Caki2 (cell line): ENCODE data around the gene ERBB4. TPM values are rescaled to one million over a fixed set of nuclear protein-coding genes. Genes with fewer than 3 reads are reported as not detected.

ENCODE experiments used
- DNase-seq: peaks from one replicate; pipeline ENCODE4 v3.0.0-alpha.2; 2015; ENCODE audit warnings: low read depth
- in situ Hi-C: cut with HindIII; loops from 2 replicates; pipeline ENCODE4 v1.10.0; 2016; ENCODE audit warnings: low sequenced_read_pairs, low pct_unique_long_range_greater_than_20kb, mixed read lengths
- total RNA-seq: library from RNA; depleted of rRNA; stranded (reverse); fragments of >200 nt; shearing (Covaris generic); gene quantifications from 2 replicates; pipeline ENCODE4 v1.2.3, GENCODE V29; 2014; ENCODE audit warnings: low replicate concordance

Gene ERBB4
- total RNA-seq, 1 experiment from 2014 or later, result 0.10 TPM

DNA sequence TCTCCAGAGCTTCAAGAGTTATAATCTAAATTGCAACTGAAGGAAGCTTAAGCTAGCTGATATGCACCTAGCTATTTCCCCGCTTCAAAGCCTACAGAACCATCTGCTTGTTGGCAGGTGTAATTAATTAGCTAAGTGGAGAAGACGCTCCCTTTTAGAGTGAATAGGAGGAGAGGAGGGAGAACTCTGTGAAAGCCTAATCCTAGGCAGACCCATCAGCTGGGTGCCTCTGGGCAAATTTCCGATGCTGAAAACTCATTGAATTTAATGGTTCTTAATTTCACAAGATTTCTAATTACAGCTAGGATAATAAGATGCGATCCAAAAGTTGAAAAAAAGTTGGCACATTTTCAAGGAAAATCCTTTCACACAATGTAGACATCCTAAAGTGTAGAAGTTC lies 735.9 kb downstream of the ERBB4 start:
- no peak for DNase-seq
- in situ Hi-C loops, result no loop called here

DNA sequence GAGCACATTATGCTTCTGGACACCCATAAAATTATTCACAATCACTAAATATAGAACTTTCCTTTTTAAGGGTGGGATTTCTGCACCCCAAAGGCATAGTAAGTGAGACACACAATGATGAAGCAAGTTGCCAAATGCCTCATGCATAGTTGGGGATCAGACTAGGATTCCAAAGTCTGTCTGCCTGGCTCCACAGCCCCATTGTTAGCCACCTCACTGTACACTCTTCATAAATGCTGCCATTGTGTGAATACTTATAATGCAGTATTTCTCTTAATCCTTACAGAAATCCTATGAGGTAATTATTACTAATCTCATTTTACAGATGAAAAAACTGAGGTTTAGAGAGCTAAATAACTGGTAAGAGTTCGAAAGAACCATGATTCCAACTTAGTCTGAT lies 738.6 kb downstream of the ERBB4 start:
- in situ Hi-C loops, result no loop called here
- no peak for DNase-seq

DNA sequence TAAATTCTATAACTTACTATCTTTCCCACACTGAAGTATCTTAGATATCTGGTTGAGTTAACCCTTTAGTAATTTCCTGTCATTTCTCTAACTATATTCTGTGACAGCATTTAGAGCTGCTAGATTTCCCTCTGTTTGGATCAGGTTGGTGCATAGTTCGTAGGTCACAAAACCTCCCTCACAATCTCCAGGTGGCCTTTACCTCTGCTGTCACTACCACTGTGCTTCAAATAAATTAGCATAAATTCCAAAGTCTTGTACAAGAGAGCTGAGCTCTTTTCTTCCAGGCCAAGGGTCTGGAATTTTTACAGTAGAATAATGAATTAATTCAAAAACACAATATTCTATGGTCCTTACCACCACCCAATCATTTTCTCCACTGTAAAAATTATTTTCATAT lies 739.7 kb downstream of the ERBB4 start:
- in situ Hi-C loops, result no loop called here
- no peak for DNase-seq

DNA sequence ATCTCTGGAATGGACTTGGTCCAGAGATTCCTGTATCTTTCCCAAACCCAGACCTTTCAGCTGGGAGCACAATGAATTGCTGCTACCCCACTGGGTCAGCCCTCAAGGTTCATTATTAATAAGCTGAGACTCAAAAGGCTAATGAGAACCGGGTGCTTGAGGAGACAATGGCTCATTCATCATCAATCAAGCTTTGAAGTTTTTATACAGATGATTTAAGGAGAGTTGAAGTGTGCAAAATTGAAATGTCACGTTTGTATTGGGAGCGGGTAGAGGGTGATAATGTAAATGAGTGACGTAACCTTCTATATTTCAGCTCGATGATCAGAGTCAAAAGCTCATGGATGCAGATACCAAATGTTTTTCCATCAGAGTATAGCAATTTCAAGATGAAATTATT lies 744.9 kb downstream of the ERBB4 start:
- DNase-seq, result no peak

DNA sequence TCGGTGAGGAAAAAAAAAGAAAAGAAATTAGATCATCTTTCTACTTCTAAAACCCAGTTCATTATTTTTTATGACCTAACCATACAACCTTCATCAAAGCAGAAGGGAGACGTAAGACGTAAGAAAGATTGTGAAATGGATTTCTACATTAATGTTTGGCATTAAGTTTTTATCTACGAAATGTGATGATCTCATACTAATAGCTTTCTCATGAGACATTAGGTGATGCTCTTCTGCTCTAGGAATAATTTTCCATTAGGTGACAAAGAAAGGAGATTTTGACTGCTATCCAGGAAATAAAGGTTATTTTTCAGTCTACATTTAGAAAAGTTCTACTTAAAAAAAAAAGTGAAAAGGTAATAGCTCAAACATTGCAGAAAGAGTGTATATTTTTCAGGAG lies 748.6 kb downstream of the ERBB4 start:
- in situ Hi-C loops, result no loop called here
- DNase-seq, result no peak

More for the DNA sequence above, 744.9 kb downstream of the ERBB4 start:
- in situ Hi-C loops, result no loop called here

DNA sequence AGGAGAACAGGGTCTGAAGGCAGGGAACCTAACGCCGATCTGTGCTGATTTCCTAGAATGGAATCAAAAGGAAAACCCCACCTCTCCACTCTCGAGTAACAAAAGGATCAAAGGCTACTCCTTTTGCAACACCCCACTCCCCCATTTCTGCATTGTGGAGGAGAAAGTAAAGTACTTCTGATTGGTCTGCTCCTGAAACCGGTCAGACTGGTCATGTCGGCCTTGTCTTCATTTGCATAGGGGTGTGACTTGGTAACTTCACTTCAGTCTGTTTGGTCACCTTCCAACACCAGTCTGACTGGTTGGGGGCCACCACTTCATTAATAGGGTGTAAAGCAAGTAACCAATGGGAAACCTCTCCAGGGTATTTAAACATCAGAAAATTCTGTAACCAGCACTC lies 771.9 kb downstream of the ERBB4 start:
- in situ Hi-C loops, result no loop called here
- DNase-seq, result no peak

DNA sequence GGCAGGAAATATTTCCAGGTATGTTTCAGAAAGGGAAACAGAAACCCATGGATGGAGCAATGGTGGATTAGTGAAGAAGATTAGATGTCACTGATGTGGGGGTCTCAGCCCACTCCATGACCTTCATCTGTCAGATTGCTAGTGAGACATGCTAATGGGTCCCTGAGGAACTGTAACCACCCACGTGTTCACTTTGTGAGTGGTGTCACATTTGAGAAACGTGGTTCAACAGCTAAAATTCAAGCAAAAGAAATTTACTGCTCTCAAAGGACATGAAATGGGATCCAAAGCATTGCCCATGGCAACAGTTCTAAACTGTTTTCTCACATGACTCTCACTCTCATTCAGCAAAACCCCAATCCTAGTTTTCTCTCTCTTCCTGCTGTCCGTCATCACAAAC lies 776.1 kb downstream of the ERBB4 start:
- DNase-seq, result no peak

DNA sequence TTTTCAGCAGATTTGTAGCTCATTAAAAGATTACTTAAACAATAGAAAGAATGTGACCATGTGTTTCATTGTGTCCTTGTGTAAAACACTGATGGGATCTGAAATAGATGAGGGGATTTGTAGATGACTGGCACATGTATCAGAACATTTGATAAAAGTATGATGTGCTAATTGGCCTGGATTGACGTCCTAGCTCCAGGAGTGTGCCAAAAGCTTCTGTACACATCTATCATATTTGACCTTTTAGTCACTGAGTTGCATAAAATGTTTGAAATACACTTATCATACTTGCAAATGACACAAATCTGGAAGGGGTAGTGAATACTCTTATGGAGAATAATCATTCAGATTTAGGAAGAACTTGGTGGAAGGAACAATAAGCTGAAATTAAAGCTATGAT lies 778.5 kb downstream of the ERBB4 start:
- DNase-seq, result no peak
- in situ Hi-C loops, result no loop called here

More for the DNA sequence above, 776.1 kb downstream of the ERBB4 start:
- in situ Hi-C loops, result no loop called here

DNA sequence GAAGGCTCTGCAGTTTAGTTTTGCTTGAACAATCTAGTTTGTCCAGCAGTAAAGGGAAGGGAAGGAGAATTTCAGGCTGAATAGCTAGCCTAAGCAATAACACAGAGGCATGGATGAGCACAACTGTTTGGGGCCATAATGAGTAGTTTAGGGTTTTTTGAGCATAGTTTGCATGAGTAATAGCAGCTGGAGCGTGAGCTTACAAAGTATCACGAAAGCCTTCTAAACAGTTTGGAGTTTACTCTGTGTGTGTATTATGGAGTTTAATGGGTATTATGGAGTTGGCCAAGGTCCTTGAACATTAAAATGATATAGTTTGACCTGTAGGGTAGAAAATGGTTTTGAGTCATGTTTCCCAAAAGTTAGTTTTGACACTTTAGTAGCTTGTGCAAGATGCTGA lies 782.3 kb downstream of the ERBB4 start:
- in situ Hi-C loops, result no loop called here
- DNase-seq, result no peak

DNA sequence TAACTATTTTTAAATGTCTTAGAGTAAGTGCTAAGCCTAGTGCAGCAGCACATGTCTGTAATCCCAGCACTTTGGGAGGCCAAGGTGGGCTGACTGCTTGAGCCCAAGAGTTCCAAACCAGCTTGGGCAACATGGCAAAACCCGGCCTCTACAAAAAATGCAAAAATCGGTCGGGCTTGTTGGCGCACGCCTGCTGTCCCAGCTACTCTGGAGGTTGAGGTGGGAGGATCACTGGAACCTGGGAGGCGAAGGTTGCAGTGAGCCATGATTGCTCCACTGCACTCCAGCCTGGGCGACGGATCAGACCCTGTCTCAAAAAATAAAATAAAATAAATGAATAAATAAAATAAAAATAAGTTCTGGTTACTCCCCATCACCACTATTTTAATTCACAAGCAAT lies 783.4 kb downstream of the ERBB4 start:
- in situ Hi-C loops, result no loop called here
- no peak for DNase-seq

DNA sequence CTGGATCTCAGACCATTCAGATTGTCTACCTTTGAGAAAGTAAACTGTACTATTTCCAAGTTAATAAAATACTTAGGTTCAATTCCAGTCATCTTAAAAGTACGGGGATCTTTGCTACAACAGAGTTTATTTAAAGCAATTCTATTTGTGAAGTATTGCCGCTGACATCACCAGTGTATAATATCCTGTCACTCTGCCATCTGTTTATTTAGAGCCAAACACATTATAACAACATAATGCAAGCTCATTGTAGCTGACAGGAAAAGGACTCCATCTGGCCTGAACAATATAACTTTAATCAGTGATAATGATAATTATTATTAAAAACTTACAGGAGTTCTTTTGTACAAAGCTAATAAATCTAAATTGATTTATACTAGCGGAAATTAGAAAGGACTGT lies 786.8 kb downstream of the ERBB4 start:
- no peak for DNase-seq
- in situ Hi-C loops, result no loop called here

DNA sequence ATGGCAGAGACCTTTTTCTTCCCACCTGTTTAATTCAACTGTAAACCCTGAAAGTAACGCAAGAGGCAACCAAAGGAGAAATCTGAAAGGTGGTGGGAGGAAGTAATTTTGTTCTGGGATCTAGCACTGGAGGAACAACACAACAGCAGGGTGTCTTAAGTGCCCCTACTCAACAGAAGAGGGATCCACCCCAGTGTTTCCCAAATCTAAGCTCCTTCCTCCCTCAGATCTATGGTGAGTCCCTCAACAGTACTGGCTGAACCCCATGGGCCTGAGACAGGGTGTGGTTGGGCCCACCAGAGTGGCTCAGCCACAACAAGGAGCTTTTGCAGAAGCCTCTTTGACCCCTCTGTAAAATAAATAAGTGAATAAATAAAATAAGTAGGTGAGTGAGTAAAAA lies 790.3 kb downstream of the ERBB4 start:
- in situ Hi-C loops, result no loop called here
- no peak for DNase-seq

DNA sequence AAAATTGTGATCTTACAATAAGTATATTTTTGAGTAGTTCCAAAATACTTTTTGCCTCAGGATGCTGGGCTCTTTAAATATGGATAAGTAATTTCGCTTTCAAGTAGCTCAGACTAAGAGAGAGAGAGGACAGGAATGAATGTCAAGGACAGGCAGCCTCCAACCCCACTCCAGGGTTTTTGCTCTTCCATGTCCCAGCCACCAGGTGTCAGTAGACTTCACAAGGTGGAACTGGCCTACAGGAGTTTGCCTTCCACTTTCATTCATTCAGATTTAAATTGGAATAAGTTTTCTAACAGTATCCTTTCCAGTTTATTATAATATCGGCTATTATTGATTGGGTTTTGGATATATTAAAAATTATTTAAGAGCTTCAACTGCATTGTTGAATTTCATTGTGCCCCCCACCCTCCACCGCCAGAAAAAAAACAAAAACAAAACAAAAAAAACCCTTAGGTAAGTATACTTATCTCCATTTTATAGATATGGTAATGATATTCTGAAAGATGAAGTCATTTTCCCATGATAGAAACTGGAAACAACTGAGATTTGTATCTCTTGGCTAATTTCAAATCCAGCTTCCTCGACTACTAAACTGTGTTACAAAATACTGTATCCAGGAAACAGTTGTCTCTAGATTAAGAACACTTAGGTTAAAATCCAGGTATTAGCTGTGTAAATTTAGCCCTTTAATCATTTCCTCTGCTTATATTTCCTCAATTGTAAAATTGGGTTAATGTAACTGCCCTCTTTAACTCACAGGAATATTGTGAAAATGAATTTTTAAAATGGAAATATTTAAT lies 793.1 kb downstream of the ERBB4 start:
- in situ Hi-C loops, result no loop called here
- DNase-seq, result peak; percentile 36

DNA sequence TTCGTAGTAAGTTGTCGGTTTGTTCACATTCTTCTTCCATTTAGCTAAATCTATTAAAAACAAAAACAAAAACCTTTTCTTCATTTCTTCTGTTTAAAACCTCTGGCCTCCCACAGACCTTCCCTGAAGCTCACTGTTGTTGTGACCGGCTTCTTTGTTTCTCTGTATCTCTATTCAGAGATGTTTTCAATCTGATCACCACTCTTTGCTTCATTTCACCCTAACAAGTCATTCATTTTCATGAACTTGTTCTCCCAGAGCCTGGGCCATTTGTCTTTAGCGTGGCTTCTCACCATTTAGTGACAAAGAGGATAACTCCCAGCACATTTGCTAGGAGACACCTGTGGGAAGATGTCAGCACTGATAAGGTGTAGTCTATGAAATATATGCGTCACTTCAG lies 794.2 kb downstream of the ERBB4 start:
- DNase-seq, result no peak
- in situ Hi-C loops, result no loop called here

DNA sequence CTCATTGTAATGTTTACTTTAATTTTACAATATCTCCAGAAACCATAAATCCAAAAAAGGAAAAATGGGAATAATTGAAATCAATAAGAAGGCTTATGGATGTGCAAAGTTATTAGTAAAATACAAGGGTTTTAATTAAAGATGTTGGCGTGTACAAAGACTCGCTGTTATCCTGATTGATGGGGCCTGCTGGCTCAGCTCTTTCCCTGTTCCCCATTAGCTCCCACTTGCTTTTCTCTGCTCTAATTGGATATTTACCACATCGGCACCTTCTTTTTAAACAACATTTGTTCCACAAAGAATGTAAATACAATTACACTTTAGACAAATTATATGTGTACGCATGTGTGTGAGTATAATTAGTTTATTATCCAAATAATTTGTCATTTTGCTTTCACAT lies 796.6 kb downstream of the ERBB4 start:
- in situ Hi-C loops, result no loop called here
- no peak for DNase-seq

DNA sequence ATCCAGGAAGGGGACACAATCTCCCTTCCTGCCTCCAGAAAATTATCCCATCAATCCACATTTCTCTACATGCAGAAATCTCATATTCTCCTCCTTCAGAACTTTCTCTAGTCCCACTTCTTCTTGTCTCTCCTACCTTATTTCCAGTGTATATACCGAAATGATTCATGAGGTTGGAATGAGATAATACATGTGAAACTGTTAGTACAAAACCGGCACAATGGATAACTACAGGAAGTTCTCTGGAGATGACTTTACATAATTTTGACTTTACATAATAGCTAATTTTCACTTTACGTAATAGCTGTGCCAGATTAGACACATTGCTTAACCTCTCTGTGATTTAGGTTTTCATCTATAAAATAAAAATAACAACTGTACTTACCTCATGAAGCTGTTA lies 801.3 kb downstream of the ERBB4 start:
- DNase-seq, result no peak

DNA sequence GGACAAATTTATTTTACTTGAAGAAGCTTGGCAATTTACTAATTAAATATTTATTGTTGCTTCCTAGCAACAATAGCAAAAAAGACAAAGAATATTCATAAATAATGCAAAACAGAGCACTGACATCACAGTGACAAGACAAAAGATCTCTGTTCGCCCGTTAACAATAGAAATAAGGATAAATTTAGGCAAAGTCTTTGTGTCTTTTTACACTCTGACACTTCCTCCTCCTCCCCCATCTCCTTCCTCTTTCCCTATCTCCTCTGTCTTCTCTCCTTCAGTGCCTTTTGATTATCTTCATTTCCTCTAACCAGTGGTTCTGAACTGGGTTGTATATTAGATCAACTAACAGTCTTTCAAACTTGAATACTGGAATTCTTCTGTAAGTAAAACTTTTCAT lies 808.4 kb downstream of the ERBB4 start:
- DNase-seq, result no peak
- in situ Hi-C loops, result no loop called here

More for the DNA sequence above, 801.3 kb downstream of the ERBB4 start:
- in situ Hi-C loops, result no loop called here

DNA sequence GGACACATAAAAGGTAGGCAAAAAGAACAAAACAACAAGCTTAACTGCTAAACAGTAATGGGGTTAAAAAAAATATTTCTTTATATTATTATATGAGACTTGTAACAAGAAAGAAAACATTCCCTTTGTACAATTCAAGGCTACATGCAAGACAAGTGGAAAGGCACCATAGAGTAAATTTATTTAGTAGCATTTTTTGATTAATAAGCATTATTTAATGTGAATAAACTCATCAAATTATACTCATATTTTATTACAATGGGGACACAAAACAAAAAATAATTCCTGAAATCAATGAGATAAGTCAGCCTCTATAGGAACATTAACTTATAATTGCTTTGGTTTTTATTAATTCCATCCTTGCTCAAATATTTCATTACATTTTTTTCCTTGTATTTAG lies 809.2 kb downstream of the ERBB4 start:
- no peak for DNase-seq
- in situ Hi-C loops, result no loop called here

DNA sequence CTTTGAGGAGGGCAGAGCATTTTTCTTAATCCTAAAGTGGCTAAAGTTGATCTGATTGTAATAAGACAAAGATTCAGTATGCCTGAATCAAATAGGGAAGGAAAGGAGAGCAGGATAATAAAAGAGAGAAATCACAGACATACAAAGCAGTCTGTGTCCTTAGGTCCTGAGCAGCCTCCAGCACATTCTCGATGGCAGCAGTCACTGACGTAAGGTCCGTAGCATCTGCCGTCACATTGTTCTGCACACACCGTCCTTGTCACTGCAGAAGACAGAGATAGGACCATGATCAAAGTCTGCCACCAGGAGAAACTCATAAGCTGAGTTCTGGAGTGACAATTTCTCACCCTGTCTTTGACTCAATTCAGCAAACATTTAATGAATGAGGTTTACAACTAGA lies 813.7 kb downstream of the ERBB4 start:
- in situ Hi-C loops, result no loop called here
- DNase-seq, result no peak

DNA sequence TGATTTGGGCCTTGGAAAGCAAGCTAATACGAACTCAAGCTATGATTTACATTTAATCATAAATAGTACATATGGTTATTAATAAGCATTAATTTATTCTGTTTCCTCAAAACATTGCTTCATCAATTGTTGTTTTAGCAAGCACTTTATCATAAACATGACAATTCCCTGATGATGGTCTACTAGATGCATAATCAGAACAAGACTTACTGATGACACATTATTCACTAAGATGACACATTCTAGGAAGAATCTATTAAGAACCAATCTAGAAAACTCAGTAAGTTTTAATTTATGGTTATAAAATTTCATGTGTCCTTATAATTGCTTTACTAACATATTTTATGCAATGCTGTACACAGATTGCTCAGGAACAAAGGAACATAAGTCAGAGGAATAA lies 815.2 kb downstream of the ERBB4 start:
- no peak for DNase-seq
- in situ Hi-C loops, result no loop called here
